GM12801 (cell line): ENCODE measurements around the gene PRSS53.

Experiments used
- TF ChIP-seq, protein P1 (sequence below): IDR thresholded peaks from one replicate; pipeline ENCODE4 v1.5.1; 2011; ENCODE audit warnings: control low read depth; ENCODE audit not compliant: insufficient read length; ENCODE audit errors: extremely low read depth

The PRSS53 gene

GRCh38 chr16:31113121-31114120 is 24.7 kb upstream of the PRSS53 start:
- TF ChIP-seq, protein P1, sequence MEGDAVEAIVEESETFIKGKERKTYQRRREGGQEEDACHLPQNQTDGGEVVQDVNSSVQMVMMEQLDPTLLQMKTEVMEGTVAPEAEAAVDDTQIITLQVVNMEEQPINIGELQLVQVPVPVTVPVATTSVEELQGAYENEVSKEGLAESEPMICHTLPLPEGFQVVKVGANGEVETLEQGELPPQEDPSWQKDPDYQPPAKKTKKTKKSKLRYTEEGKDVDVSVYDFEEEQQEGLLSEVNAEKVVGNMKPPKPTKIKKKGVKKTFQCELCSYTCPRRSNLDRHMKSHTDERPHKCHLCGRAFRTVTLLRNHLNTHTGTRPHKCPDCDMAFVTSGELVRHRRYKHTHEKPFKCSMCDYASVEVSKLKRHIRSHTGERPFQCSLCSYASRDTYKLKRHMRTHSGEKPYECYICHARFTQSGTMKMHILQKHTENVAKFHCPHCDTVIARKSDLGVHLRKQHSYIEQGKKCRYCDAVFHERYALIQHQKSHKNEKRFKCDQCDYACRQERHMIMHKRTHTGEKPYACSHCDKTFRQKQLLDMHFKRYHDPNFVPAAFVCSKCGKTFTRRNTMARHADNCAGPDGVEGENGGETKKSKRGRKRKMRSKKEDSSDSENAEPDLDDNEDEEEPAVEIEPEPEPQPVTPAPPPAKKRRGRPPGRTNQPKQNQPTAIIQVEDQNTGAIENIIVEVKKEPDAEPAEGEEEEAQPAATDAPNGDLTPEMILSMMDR: no peak

GRCh38 chr16:31112711-31113110 is 24.0 kb upstream of the PRSS53 start:
- TF ChIP-seq, protein P1: no peak

DNA sequence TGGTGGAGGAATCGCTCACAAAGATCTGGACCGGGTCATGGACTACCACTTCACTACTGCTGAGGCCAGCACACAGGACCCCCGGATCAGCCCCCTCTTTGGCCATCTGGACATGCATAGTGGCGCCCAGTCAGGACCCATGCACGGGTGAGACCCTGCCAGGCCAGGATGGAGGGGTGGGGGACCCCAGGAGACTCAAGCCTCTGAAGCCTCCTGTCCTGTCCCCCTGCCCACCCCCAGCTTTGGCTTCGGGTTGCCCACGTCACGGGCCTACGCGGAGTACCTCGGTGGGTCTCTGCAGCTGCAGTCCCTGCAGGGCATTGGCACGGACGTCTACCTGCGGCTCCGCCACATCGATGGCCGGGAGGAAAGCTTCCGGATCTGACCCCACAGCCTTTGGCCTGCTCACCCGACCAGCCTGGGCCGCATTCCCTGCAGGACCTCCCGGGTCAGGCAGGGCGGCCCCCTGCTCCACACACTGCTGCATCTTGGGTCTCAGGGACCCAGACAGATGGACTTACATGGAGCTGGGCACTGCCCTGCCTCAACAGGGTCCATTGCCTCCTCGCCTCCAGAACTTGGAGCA is 23.2 kb upstream of the PRSS53 start:
- TF ChIP-seq, protein P1: no peak

DNA sequence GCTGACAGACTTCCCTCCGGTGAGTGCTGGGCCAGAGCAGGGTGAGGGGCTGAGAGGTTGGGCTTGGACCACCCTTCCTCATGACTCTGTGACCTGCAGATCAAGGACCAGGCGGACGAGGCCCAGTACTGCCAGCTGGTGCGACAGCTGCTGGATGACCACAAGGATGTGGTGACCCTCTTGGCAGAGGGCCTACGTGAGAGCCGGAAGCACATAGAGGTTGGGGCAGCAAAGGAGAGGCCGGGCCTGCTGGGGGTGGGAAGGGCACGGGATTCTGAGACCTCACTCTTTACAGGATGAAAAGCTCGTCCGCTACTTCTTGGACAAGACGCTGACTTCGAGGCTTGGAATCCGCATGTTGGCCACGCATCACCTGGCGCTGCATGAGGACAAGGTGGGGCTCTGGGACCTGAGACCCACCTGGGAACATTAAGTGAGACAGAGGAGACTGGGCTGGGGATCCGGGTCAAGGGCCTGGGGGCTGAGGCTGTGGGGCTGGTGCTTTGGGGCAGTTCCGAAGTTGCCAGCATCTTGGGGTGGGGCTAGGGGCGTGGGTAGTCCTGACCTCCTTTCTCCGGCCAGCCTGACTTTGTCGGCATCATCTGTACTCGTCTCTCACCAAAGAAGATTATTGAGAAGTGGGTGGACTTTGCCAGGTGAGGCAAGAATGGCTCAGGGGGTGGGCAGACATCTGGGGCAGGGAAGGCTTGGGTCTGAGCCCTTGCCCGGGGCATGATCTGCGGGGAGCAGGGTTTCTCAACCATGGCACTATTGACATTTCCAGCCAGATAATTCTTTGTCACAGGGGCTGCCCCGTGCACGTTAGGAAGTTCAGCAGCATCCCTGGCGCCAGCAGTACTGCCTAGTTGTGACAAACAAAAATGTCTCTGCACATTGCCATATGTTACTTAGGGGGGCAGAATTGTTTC is 21.6 kb upstream of the PRSS53 start:
- TF ChIP-seq, protein P1: no peak

DNA sequence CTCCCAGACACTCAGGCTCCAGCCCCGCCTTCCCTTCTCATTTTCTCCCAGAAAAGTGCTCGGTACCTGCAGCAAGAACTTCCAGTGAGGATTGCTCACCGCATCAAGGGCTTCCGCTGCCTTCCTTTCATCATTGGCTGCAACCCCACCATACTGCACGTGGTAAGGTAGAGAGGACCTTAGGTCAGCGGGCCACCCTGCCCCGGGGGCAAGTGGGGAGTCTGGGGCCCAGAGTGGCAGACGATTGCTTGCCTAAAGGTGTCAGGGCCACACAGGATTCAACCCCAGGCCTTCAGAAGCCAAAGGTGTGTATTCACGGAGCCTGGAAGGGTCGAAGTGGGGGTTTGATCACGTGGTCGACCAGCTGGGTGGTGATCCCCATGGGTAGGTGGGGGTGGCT is 20.9 kb upstream of the PRSS53 start:
- TF ChIP-seq, protein P1: no peak

- TF ChIP-seq, protein P1: no peak
Observed at GRCh38 chr16:31108794-31109558, 20.2 kb upstream of the PRSS53 start.
